ENCODE measurements around the gene ZNF728.
"Not testable (repeated sequence)": the region's sequence is repeated elsewhere in the genome, so short reads cannot be mapped to it uniquely, and the experiment has no call there.

ZNF728 gene

DNA sequence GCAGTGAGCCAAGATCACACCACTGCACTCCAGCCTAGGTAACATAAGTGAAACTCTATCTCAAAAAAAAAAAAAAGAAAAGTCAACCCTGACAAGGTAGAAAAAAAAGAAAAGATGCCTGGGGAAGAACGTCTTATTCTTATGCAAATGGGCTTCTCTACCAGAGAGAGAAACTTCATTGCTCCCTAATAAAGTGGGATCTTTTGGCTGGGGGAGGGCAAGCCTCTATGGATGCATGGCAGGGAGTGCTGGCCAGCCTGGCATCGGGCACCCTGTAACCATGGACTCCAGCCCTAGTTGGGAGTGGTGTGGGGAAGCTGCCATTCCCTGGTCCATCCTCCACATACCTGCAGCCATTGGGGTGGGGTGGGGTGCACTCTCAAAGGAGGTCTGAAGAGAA lies 30.7 kb upstream of the ZNF728 start:
- H3K4me2 ChIP-seq (ENCODE audit: low read length) = no peak overlapping the region

DNA sequence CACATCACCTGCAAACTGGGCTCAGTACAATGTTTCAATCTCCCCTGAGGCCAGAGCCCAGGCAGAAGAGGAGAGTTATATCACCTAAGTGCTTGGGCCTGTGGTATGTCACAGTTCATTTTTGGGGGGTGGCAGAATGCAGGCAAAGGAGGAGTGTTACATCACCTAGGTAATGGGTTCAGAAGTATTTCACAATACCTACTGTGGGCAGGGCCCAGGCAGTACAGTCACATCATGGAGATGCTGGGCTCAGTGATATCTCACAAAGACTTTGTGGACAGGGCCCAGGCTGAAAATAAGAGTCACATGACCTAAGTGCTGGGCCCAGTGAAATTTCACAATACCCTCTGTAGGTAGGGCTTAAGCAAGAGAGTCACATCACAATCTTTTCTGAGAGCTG lies 12.7 kb upstream of the ZNF728 start:
- DNase-seq = peak; percentile 7 to 52
- Histone ChIP-seq H3K79me2 (ENCODE audit: control insufficient read depth, insufficient read depth, low read length, poor library complexity) (no peaks in the 10 kb centered on the region), H3K4me2 (ENCODE audit: low read length) (no peak overlapping the region), H3K23ac (ENCODE audit: low read length) (no peak overlapping the region), H3K79me1 (ENCODE audit: low read length) (no peaks in the 10 kb centered on the region), H3K4ac (ENCODE audit: low read depth, low read length) (no peak overlapping the region), H3K9ac (ENCODE audit: low read length) (no peak overlapping the region), H4K12ac (ENCODE audit: low read depth, low read length) (no peak overlapping the region), H2AK5ac (ENCODE audit: low read length) (no peak overlapping the region), H3K4me3 (ENCODE audit: low read depth, low read length) (no peak overlapping the region), H2AFZ (ENCODE audit: insufficient read depth, low read length, poor library complexity) (no peak overlapping the region), H4K8ac (ENCODE audit: low read depth, low read length) (no peak overlapping the region), H2BK5ac (ENCODE audit: low read depth, low read length, poor library complexity) (no peak overlapping the region), H3K27ac (ENCODE audit: low read depth, low read length) (no peak overlapping the region), H2BK120ac (ENCODE audit: insufficient read depth, low read length, poor library complexity) (no peak overlapping the region), H2BK12ac (ENCODE audit: low read length) (no peak overlapping the region), H3K18ac (ENCODE audit: low read length) (no peak overlapping the region), H3K14ac (ENCODE audit: low read length) (no peak overlapping the region), H3K4me1 (ENCODE audit: control insufficient read depth in 1 of 2, insufficient read depth in 2 of 2, low read length in 2 of 2) (no peaks in the 10 kb centered on the region), H3K9me3 (ENCODE audit: insufficient read depth, low read depth, low read length) (peaks cover 9% of the 10 kb centered on the region), H4K91ac (ENCODE audit: low read depth, low read length) (no peak overlapping the region), H3K27me3 (ENCODE audit: insufficient read depth, low read length) (no peaks in the 10 kb centered on the region), H3K36me3 (ENCODE audit: control insufficient read depth in 1 of 2, insufficient read depth in 2 of 2, low read length in 2 of 2) (no peaks in the 10 kb centered on the region)

More for the DNA sequence above, 30.7 kb upstream of the ZNF728 start:
- Histone ChIP-seq H3K9ac (ENCODE audit: low read length) (no peak overlapping the region), H3K4me3 (ENCODE audit: low read depth, low read length) (no peak overlapping the region), H3K27ac (ENCODE audit: low read depth, low read length) (no peak overlapping the region), H2AFZ (ENCODE audit: insufficient read depth, low read length, poor library complexity) (no peak overlapping the region), H3K79me1 (ENCODE audit: low read length) (no peaks in the 10 kb centered on the region), H2BK120ac (ENCODE audit: insufficient read depth, low read length, poor library complexity) (no peak overlapping the region), H3K27me3 (ENCODE audit: insufficient read depth, low read length) (no peaks in the 10 kb centered on the region), H3K9me3 (ENCODE audit: insufficient read depth, low read depth, low read length) (peaks cover 20% of the 10 kb centered on the region), H4K12ac (ENCODE audit: low read depth, low read length) (no peak overlapping the region), H2BK12ac (ENCODE audit: low read length) (no peak overlapping the region), H3K4ac (ENCODE audit: low read depth, low read length) (no peak overlapping the region), H2BK5ac (ENCODE audit: low read depth, low read length, poor library complexity) (no peak overlapping the region), H3K18ac (ENCODE audit: low read length) (no peak overlapping the region), H2AK5ac (ENCODE audit: low read length) (no peak overlapping the region), H3K79me2 (ENCODE audit: control insufficient read depth, insufficient read depth, low read length, poor library complexity) (no peaks in the 10 kb centered on the region), H3K14ac (ENCODE audit: low read length) (no peak overlapping the region), H4K91ac (ENCODE audit: low read depth, low read length) (no peak overlapping the region), H3K23ac (ENCODE audit: low read length) (no peak overlapping the region), H3K36me3 (ENCODE audit: control insufficient read depth in 1 of 2, insufficient read depth in 2 of 2, low read length in 2 of 2) (no peaks in the 10 kb centered on the region), H4K8ac (ENCODE audit: low read depth, low read length) (no peak overlapping the region), H3K4me1 (ENCODE audit: control insufficient read depth in 1 of 2, insufficient read depth in 2 of 2, low read length in 2 of 2) (no peaks in the 10 kb centered on the region)
- no CpG with 5 or more reads among the region's 2 CpGs for WGBS (ENCODE audit: extremely low coverage, insufficient coverage, insufficient read length)
- DNase-seq = no peak

DNA sequence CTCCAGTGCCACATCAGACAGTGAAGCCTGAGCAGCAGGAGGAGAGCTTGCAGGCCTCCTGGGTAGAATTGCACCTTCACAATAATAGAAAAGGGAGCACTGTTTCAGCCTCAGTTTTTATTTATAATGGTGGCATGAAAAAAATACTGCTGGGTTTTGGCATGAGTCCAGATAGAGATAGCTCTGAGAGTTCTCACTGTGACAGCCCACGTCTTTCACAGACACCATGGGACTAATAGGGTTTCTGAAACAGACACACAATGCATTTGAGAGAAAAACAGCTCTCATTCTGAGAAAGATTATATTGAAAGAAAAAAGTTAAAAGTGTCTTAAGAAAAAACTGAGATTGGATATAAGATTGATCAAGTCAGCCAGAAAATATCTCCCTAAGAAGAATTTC lies 8.0 kb downstream of the ZNF728 start:
- H2BK5ac ChIP-seq (ENCODE audit: low read depth, low read length, poor library complexity); H3K9ac ChIP-seq (ENCODE audit: low read length); H3K27me3 ChIP-seq (ENCODE audit: insufficient read depth, low read length); H3K4me3 ChIP-seq (ENCODE audit: low read depth, low read length); H3K4me1 ChIP-seq (ENCODE audit: control insufficient read depth in 1 of 2, insufficient read depth in 2 of 2, low read length in 2 of 2); H3K36me3 ChIP-seq (ENCODE audit: control insufficient read depth in 1 of 2, insufficient read depth in 2 of 2, low read length in 2 of 2); H3K4me2 ChIP-seq (ENCODE audit: low read length); H2AK5ac ChIP-seq (ENCODE audit: low read length); H3K14ac ChIP-seq (ENCODE audit: low read length); H2AFZ ChIP-seq (ENCODE audit: insufficient read depth, low read length, poor library complexity); H3K79me1 ChIP-seq (ENCODE audit: low read length); H3K9me3 ChIP-seq (ENCODE audit: insufficient read depth, low read depth, low read length); H3K79me2 ChIP-seq (ENCODE audit: control insufficient read depth, insufficient read depth, low read length, poor library complexity); H4K91ac ChIP-seq (ENCODE audit: low read depth, low read length); H3K23ac ChIP-seq (ENCODE audit: low read length); H2BK120ac ChIP-seq (ENCODE audit: insufficient read depth, low read length, poor library complexity); H3K27ac ChIP-seq (ENCODE audit: low read depth, low read length); H3K4ac ChIP-seq (ENCODE audit: low read depth, low read length); H3K18ac ChIP-seq (ENCODE audit: low read length); H4K12ac ChIP-seq (ENCODE audit: low read depth, low read length); H4K8ac ChIP-seq (ENCODE audit: low read depth, low read length); DNase-seq; H2BK12ac ChIP-seq (ENCODE audit: low read length): not testable (repeated sequence)
- WGBS (ENCODE audit: extremely low coverage, insufficient coverage, insufficient read length) = no CpG with 5 or more reads among the region's 1 CpG

DNA sequence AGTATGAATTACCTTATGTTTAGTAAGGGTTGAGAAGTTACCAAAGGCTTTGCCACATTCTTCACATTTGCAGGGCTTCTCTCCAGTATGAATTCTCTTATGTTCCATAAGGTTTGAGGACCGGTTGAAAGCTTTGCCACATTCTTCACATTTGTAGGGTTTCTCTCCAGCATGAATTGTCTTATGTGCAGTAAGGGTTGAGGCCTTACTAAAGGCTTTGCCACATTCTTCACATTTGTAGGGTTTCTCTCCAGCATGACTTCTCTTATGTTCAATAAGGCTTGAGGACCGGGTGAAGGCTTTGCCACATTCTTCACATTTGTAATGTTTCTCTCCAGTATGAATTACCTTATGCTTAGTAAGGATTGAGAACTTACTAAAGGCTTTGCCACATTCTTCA lies 26.7 kb downstream of the ZNF728 start:
- Histone ChIP-seq H2AK5ac (ENCODE audit: low read length) (no peak overlapping the region), H3K79me1 (ENCODE audit: low read length) (no peaks in the 10 kb centered on the region), H3K4me1 (ENCODE audit: control insufficient read depth in 1 of 2, insufficient read depth in 2 of 2, low read length in 2 of 2) (no peaks in the 10 kb centered on the region), H3K36me3 (ENCODE audit: control insufficient read depth in 1 of 2, insufficient read depth in 2 of 2, low read length in 2 of 2) (no peaks in the 10 kb centered on the region), H3K4ac (ENCODE audit: low read depth, low read length) (no peak overlapping the region), H3K9me3 (ENCODE audit: insufficient read depth, low read depth, low read length) (peaks cover 3% of the 10 kb centered on the region), H3K18ac (ENCODE audit: low read length) (no peak overlapping the region), H4K8ac (ENCODE audit: low read depth, low read length) (no peak overlapping the region), H3K4me2 (ENCODE audit: low read length) (no peak overlapping the region), H2BK5ac (ENCODE audit: low read depth, low read length, poor library complexity) (no peak overlapping the region), H3K9ac (ENCODE audit: low read length) (no peak overlapping the region), H2BK12ac (ENCODE audit: low read length) (no peak overlapping the region), H3K27me3 (ENCODE audit: insufficient read depth, low read length) (no peaks in the 10 kb centered on the region), H2BK120ac (ENCODE audit: insufficient read depth, low read length, poor library complexity) (no peak overlapping the region), H3K4me3 (ENCODE audit: low read depth, low read length) (no peak overlapping the region), H2AFZ (ENCODE audit: insufficient read depth, low read length, poor library complexity) (no peak overlapping the region), H3K27ac (ENCODE audit: low read depth, low read length) (no peak overlapping the region), H4K91ac (ENCODE audit: low read depth, low read length) (no peak overlapping the region), H3K23ac (ENCODE audit: low read length) (no peak overlapping the region), H3K14ac (ENCODE audit: low read length) (no peak overlapping the region), H4K12ac (ENCODE audit: low read depth, low read length) (no peak overlapping the region), H3K79me2 (ENCODE audit: control insufficient read depth, insufficient read depth, low read length, poor library complexity) (no peaks in the 10 kb centered on the region)
- no peak for DNase-seq
- WGBS (ENCODE audit: extremely low coverage, insufficient coverage, insufficient read length) = no CpG with 5 or more reads among the region's 2 CpGs

Measured in trophoblast cell (in vitro differentiated cells and primary cell).